ENCODE measurements around the gene CLEC16A. TPM values are rescaled to one million over a fixed set of nuclear protein-coding genes. Genes with fewer than 3 reads are reported as not detected.
"Not testable (repeated sequence)": the region's sequence is repeated elsewhere in the genome, so short reads cannot be mapped to it uniquely, and the experiment has no call there.

Gene CLEC16A
- polyA plus RNA-seq, 3 donors = 3.4 to 12.0 (median 5.8) TPM

- Histone ChIP-seq H3K79me2 (ENCODE audit: insufficient read depth, low read length) (no peaks in the 10 kb centered on the region), H3K4me3 (replicated peaks in 1 of 3; ENCODE audit: low read depth in 2 of 3, low read length in 3 of 3) (no peak overlapping the region), H3K4me2 (replicated peaks; ENCODE audit: extremely low read depth, low read length, poor library complexity, severe bottlenecking) (no peak overlapping the region), H3K27ac (ENCODE audit: low read depth in 1 of 2, low read length in 2 of 2) (no peak overlapping the region), H3K27me3 (ENCODE audit: control insufficient read depth in 2 of 2, insufficient read depth in 2 of 2, low read length in 2 of 2) (no peaks in the 10 kb centered on the region), H2AFZ (ENCODE audit: insufficient read depth, low read depth, low read length, poor library complexity, severe bottlenecking) (no peak overlapping the region), H3K36me3 (replicated peaks in 1 of 2; ENCODE audit: control insufficient read depth in 1 of 2, insufficient read depth in 2 of 2, low read length in 2 of 2) (peaks cover 0 to 17% of the 10 kb centered on the region in 2 donors), H3K9ac (ENCODE audit: insufficient read depth, low read length, poor library complexity, severe bottlenecking) (no peak overlapping the region), H4K20me1 (ENCODE audit: insufficient read depth, low read length) (no peaks in the 10 kb centered on the region), H3K4me1 (ENCODE audit: control insufficient read depth in 1 of 2, insufficient read depth in 2 of 2, low read length in 2 of 2) (peaks cover 18 to 23% of the 10 kb centered on the region in 2 donors), H3K9me3 (replicated peaks in 1 of 2; ENCODE audit: control insufficient read depth in 1 of 2, insufficient read depth in 1 of 2, low read length in 2 of 2) (no peaks in the 10 kb centered on the region)
- no peaks in the 10 kb centered on the region for H3K9me3 Mint-ChIP-seq
- H3K27me3 Mint-ChIP-seq (ENCODE audit: low read depth in 3 of 3) = no peaks in the 10 kb centered on the region
- WGBS (ENCODE audit: insufficient coverage) = 88% methylated on average over 1 of the region's 3 CpGs
- peaks cover 32 to 34% of the 10 kb centered on the region in 2 donors for H3K36me3 Mint-ChIP-seq
- no peak overlapping the region for H3K4me3 Mint-ChIP-seq
- TF ChIP-seq, protein P1, sequence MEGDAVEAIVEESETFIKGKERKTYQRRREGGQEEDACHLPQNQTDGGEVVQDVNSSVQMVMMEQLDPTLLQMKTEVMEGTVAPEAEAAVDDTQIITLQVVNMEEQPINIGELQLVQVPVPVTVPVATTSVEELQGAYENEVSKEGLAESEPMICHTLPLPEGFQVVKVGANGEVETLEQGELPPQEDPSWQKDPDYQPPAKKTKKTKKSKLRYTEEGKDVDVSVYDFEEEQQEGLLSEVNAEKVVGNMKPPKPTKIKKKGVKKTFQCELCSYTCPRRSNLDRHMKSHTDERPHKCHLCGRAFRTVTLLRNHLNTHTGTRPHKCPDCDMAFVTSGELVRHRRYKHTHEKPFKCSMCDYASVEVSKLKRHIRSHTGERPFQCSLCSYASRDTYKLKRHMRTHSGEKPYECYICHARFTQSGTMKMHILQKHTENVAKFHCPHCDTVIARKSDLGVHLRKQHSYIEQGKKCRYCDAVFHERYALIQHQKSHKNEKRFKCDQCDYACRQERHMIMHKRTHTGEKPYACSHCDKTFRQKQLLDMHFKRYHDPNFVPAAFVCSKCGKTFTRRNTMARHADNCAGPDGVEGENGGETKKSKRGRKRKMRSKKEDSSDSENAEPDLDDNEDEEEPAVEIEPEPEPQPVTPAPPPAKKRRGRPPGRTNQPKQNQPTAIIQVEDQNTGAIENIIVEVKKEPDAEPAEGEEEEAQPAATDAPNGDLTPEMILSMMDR (IDR thresholded peaks at IDR 0.05) = no peak
- H3K4me1 Mint-ChIP-seq = peaks cover 20% of the 10 kb centered on the region
- DNase-seq = no peak
- H3K27ac Mint-ChIP-seq = no peak overlapping the region
- intact Hi-C loops (cut with micrococcal nuclease) = no loop called here
Measured at GRCh38 chr16:11102523-11102898, 158.1 kb downstream of the CLEC16A start.

DNA sequence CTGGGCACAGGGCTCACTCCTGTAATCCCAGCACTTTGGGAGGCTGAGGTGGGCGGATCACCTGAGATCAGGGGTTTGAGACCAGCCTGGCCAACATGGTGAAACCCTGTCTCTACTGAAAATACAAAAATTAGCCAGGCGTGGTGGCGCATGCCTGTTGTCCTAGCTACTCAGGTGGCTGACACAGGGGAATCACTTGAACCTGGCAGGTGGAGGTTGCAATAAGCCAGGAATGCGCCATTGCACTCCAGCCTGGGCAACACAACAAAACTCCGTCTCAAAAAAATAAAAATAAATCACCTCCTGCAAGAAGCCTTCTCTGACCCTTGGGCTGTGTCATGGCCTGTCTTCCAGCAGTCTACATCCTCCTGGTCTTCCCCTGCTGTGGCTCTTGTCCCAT is 158.9 kb downstream of the CLEC16A start:
- peak overlapping the region in 1 of 7 donors; percentile 78 for H3K27ac Mint-ChIP-seq
- intact Hi-C loops (cut with micrococcal nuclease); H3K9ac ChIP-seq (ENCODE audit: insufficient read depth, low read length, poor library complexity, severe bottlenecking); H3K27me3 Mint-ChIP-seq (ENCODE audit: low read depth in 3 of 3); H4K20me1 ChIP-seq (ENCODE audit: insufficient read depth, low read length); H3K4me3 ChIP-seq (replicated peaks in 1 of 3; ENCODE audit: low read depth in 2 of 3, low read length in 3 of 3); H3K27me3 ChIP-seq (ENCODE audit: control insufficient read depth in 2 of 2, insufficient read depth in 2 of 2, low read length in 2 of 2); H3K36me3 ChIP-seq (replicated peaks in 1 of 2; ENCODE audit: control insufficient read depth in 1 of 2, insufficient read depth in 2 of 2, low read length in 2 of 2); H3K4me3 Mint-ChIP-seq; DNase-seq; H3K4me2 ChIP-seq (replicated peaks; ENCODE audit: extremely low read depth, low read length, poor library complexity, severe bottlenecking); H3K27ac ChIP-seq (ENCODE audit: low read depth in 1 of 2, low read length in 2 of 2); H3K9me3 Mint-ChIP-seq; H3K79me2 ChIP-seq (ENCODE audit: insufficient read depth, low read length); H2AFZ ChIP-seq (ENCODE audit: insufficient read depth, low read depth, low read length, poor library complexity, severe bottlenecking); H3K9me3 ChIP-seq (replicated peaks in 1 of 2; ENCODE audit: control insufficient read depth in 1 of 2, insufficient read depth in 1 of 2, low read length in 2 of 2): not testable (repeated sequence)
- H3K4me1 Mint-ChIP-seq = peaks cover 27% of the 10 kb centered on the region
- 100% methylated on average over 5 of the region's 5 CpGs for WGBS (ENCODE audit: insufficient coverage)
- peaks cover 23 to 31% of the 10 kb centered on the region in 2 donors for H3K4me1 ChIP-seq (ENCODE audit: control insufficient read depth in 1 of 2, insufficient read depth in 2 of 2, low read length in 2 of 2)
- H3K36me3 Mint-ChIP-seq = peaks cover 27 to 29% of the 10 kb centered on the region in 2 donors

Measured in CD14-positive monocyte (primary cell).